HepG2 (cell line): ENCODE results near the gene DMPK. TPM values are rescaled to one million over a fixed set of nuclear protein-coding genes. Genes with fewer than 3 reads are reported as not detected.

Source experiments
- ATF1 ChIP-seq: IDR thresholded peaks from 2 replicates; pipeline ENCODE4 v1.6.1; 2016; ENCODE audit warnings: mild to moderate bottlenecking, control low read depth
- ATF7 ChIP-seq, 2 experiments: fragments of 450-650 bp in 1 of 2; sonication (generic) in 1 of 2; formaldehyde crosslinking in 1 of 2; IDR thresholded peaks; 2 replicates each; pipeline versions ENCODE4 v1.4.0 to v1.6.1; 2016 to 2020; ENCODE audit warnings: antibody characterized with exemption in 1 of 2, mild to moderate bottlenecking in 1 of 2, missing genetic modification reagents in 1 of 2
- CEBPG ChIP-seq: IDR thresholded peaks from 2 replicates; pipeline ENCODE4 v1.6.1; 2016
- FIP1L1 ChIP-seq: fragments of 200-400 bp; formaldehyde crosslinking; IDR thresholded peaks from 2 replicates; pipeline ENCODE4 v1.6.1; 2018; ENCODE audit warnings: low read depth, mild to moderate bottlenecking, low read length, moderate library complexity, borderline replicate concordance; ENCODE audit not compliant: insufficient read depth
- HCFC1 ChIP-seq: fragments of 150-350 bp; IDR thresholded peaks from 2 replicates; pipeline ENCODE4 v1.6.1; 2014; ENCODE audit warnings: low read depth, low read length
- ISL2 ChIP-seq: sonication (generic); formaldehyde crosslinking; IDR thresholded peaks from 2 replicates; pipeline ENCODE4 v1.5.0; 2020; ENCODE audit warnings: missing genetic modification reagents
- ISX ChIP-seq: sonication (generic); formaldehyde crosslinking; conservative IDR thresholded peaks from 2 replicates; pipeline ENCODE4 v1.5.0; 2020; ENCODE audit warnings: missing genetic modification reagents
- KDM3A ChIP-seq: IDR thresholded peaks from 2 replicates; pipeline ENCODE4 v1.6.1; 2018; ENCODE audit warnings: low read depth, missing compliant biosample characterization
- MAFF ChIP-seq: IDR thresholded peaks from 2 replicates; pipeline ENCODE4 v1.6.1; 2011; ENCODE audit warnings: low read depth, low read length, improper control_type of control experiment
- MYC ChIP-seq: sonication (generic); formaldehyde crosslinking; IDR thresholded peaks from 2 replicates; pipeline ENCODE4 v1.9.0; 2021; ENCODE audit warnings: missing genetic modification reagents, borderline replicate concordance
- NCOA5 ChIP-seq: sonication (generic); formaldehyde crosslinking; IDR thresholded peaks from 2 replicates; pipeline ENCODE4 v1.4.0; 2020; ENCODE audit warnings: missing genetic modification reagents
- NFE2L1 ChIP-seq: sonication (generic); formaldehyde crosslinking; IDR thresholded peaks from 2 replicates; pipeline ENCODE4 v1.4.0; 2020; ENCODE audit warnings: missing genetic modification reagents, mild to moderate bottlenecking, borderline replicate concordance
- NFKB2 ChIP-seq: sonication (generic); formaldehyde crosslinking; IDR thresholded peaks from 2 replicates; pipeline ENCODE4 v1.4.0; 2020; ENCODE audit warnings: missing genetic modification reagents, borderline replicate concordance
- PAWR ChIP-seq: sonication (generic); formaldehyde crosslinking; IDR thresholded peaks from 2 replicates; pipeline ENCODE4 v1.4.0; 2020; ENCODE audit warnings: missing genetic modification reagents, mild to moderate bottlenecking, borderline replicate concordance
- PHF5A ChIP-seq: IDR thresholded peaks from one replicate; pipeline ENCODE4 v1.6.1; 2018; ENCODE audit warnings: low read depth, missing genetic modification reagents; ENCODE audit not compliant: unreplicated experiment
- RFX3 ChIP-seq: IDR thresholded peaks from 2 replicates; pipeline ENCODE4 v1.6.1; 2016; ENCODE audit warnings: missing biosample characterization, missing genetic modification reagents
- ZBTB21 ChIP-seq: sonication (generic); formaldehyde crosslinking; IDR thresholded peaks from 2 replicates; pipeline ENCODE4 v1.4.0; 2020; ENCODE audit warnings: missing genetic modification reagents
- ZBTB38 ChIP-seq: sonication (generic); formaldehyde crosslinking; IDR thresholded peaks from 2 replicates; pipeline ENCODE4 v1.5.1; 2020; ENCODE audit warnings: mild to moderate bottlenecking, missing genetic modification reagents
- ZFYVE20 ChIP-seq: sonication (generic); formaldehyde crosslinking; IDR thresholded peaks from 2 replicates; pipeline ENCODE4 v1.8.0; 2023; ENCODE audit warnings: low read depth, mild to moderate bottlenecking, moderate library complexity, missing genetic modification reagents, borderline replicate concordance
- ZNF20 ChIP-seq: sonication (generic); formaldehyde crosslinking; IDR thresholded peaks from 2 replicates; pipeline ENCODE4 v1.4.0; 2020; ENCODE audit warnings: mild to moderate bottlenecking, moderate library complexity, missing genetic modification reagents
- ZNF296 ChIP-seq: sonication (generic); formaldehyde crosslinking; conservative IDR thresholded peaks from 2 replicates; pipeline ENCODE4 v1.5.0; 2020; ENCODE audit warnings: mild to moderate bottlenecking, missing genetic modification reagents
- ZNF30 ChIP-seq: sonication (generic); formaldehyde crosslinking; IDR thresholded peaks from 2 replicates; pipeline ENCODE4 v1.5.0; 2020; ENCODE audit warnings: mild to moderate bottlenecking, missing genetic modification reagents
- ZNF441 ChIP-seq: sonication (generic); formaldehyde crosslinking; IDR thresholded peaks from 2 replicates; pipeline ENCODE4 v1.7.0; 2021; ENCODE audit warnings: missing genetic modification reagents, borderline replicate concordance
- ZNF496 ChIP-seq: sonication (generic); formaldehyde crosslinking; IDR thresholded peaks from 2 replicates; pipeline ENCODE4 v1.8.1; 2023; ENCODE audit warnings: mild to moderate bottlenecking, moderate library complexity, missing genetic modification reagents; ENCODE audit not compliant: insufficient replicate concordance
- ZNF589 ChIP-seq: sonication (generic); formaldehyde crosslinking; conservative IDR thresholded peaks from 2 replicates; pipeline ENCODE4 v1.8.0; 2022; ENCODE audit warnings: mild to moderate bottlenecking, moderate library complexity, missing genetic modification reagents
- ZNF644 ChIP-seq: IDR thresholded peaks from 2 replicates; pipeline ENCODE4 v1.6.1; 2016; ENCODE audit warnings: low read depth
- ZNF879 ChIP-seq: sonication (generic); formaldehyde crosslinking; IDR thresholded peaks from 2 replicates; pipeline ENCODE4 v1.8.1; 2023; ENCODE audit warnings: missing genetic modification reagents
- polyA plus RNA-seq, 8 experiments: library from polyadenylated mRNA; depleted of rRNA in 3 of 8; stranded (reverse) in 7 of 8; unstranded in 1 of 8; fragments of >200 nt; fragmentation: Illumina TruSeq in 4 of 8; extraction: Trizol in 4 of 8; gene quantifications; 2 replicates each; pipeline versions ENCODE4 v1.2.1 to v1.2.3, GENCODE V29; 2011 to 2016; ENCODE audit warnings: low read depth in 4 of 8, missing spikeins in 1 of 8, mixed read lengths in 1 of 8; ENCODE audit not compliant: insufficient read depth in 1 of 8
- total RNA-seq, 5 experiments: library from RNA; depleted of rRNA; stranded (reverse); fragments of >200 nt; fragmentation: Illumina TruSeq; extraction: Trizol; gene quantifications; 2 replicates each; pipeline ENCODE4 v1.2.3, GENCODE V29; 2016; ENCODE audit warnings: low read depth in 1 of 5
- TF ChIP-seq, protein P1 (sequence below): sonication (generic); formaldehyde crosslinking; IDR thresholded peaks from 2 replicates; pipeline ENCODE4 v1.4.0; 2020; ENCODE audit warnings: missing genetic modification reagents
- TF ChIP-seq, protein P2 (sequence below): IDR thresholded peaks from 2 replicates; pipeline ENCODE4 v1.6.1; 2016; ENCODE audit warnings: low read depth, control low read depth

Gene DMPK
- total and polyA plus RNA-seq, 2 of the 13 experiments (the other 11 are each of a cell fraction or from before 2014, with no cell fraction given): 5.3 to 8.8 TPM

DNA sequence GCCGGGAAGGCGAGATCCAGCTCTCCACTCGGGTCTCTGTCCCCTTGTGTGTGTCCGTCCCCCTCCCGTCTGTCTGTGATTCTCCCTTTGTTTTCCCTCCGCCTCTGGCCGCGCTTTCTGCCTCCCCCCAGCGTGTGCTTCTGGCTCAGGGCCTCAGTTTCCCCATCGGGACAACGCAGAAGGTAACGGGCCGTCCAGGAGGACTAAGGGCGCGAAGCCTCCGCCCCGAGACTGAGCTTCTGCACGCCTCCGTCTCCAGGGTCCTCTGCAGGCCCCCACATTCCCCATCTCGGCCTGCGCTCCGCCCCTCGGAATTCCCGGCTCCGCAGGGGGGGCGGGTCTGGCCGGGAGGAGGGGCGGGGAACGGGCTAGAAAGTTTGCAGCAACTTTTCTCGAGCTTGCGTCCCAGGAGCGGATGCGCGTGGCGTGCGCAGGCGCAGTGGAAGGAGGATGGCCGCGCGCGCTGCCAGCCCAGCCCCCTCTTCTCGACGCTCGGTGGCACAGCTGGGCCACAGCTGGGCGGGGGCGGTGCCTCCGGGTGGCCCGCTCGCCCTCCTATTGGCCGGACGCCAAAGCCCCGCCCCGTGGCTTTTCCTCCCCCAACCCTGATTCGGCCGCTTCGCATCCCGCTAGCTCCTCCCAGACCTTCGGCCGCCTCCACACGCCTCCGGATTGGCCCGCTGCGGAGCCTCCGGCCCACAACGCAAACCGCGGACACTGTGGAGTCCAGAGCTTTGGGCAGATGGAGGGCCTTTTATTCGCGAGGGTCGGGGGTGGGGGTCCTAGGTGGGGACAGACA lies 13.1 kb downstream of the DMPK start, which contains the start of gene SIX5 (continued):
- no peak for TF ChIP-seq PAWR
- peak; percentile 64; the same call in 1 of the 2 replicates for TF ChIP-seq ZNF296 (CRISPR knock-in tag)
- no peak for TF ChIP-seq ATF7 (IDR thresholded peaks at IDR 0.05)
- no peak; the same call in 1 of the 2 replicates for TF ChIP-seq ATF7 (CRISPR knock-in tag; IDR thresholded peaks at IDR 0.05)
- no peak for TF ChIP-seq ZNF496
- no peak for TF ChIP-seq NCOA5 (CRISPR knock-in tag)
- TF ChIP-seq MAFF: no peak
- peak; percentile 72 for TF ChIP-seq CEBPG
- TF ChIP-seq MYC (CRISPR knock-in tag): peak; percentile 69
- TF ChIP-seq ZNF30 (CRISPR knock-in tag): no peak
- peak; percentile 67 for TF ChIP-seq ISL2 (CRISPR knock-in tag)
- no peak for TF ChIP-seq RFX3
- TF ChIP-seq, protein P1, sequence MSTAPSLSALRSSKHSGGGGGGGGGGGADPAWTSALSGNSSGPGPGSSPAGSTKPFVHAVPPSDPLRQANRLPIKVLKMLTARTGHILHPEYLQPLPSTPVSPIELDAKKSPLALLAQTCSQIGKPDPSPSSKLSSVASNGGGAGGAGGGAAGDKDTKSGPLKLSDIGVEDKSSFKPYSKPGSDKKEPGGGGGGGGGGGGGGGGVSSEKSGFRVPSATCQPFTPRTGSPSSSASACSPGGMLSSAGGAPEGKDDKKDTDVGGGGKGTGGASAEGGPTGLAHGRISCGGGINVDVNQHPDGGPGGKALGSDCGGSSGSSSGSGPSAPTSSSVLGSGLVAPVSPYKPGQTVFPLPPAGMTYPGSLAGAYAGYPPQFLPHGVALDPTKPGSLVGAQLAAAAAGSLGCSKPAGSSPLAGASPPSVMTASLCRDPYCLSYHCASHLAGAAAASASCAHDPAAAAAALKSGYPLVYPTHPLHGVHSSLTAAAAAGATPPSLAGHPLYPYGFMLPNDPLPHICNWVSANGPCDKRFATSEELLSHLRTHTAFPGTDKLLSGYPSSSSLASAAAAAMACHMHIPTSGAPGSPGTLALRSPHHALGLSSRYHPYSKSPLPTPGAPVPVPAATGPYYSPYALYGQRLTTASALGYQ: peak; percentile 64
- no peak for TF ChIP-seq ATF1
- peak; percentile 36; the same call in 1 of the 2 replicates for TF ChIP-seq HCFC1
- TF ChIP-seq NFE2L1 (CRISPR knock-in tag): no peak
- TF ChIP-seq KDM3A (CRISPR knock-in tag): no peak; the same call in 1 of the 2 replicates
- no peak for TF ChIP-seq ZBTB21 (CRISPR knock-in tag)
- TF ChIP-seq FIP1L1: no peak
- peak; percentile 88 for TF ChIP-seq PHF5A (CRISPR knock-in tag)
- no peak for TF ChIP-seq ZNF879 (CRISPR knock-in tag)
- peak; percentile 79; the same call in 1 of the 2 replicates for TF ChIP-seq NFKB2 (CRISPR knock-in tag)
- TF ChIP-seq, protein P2, sequence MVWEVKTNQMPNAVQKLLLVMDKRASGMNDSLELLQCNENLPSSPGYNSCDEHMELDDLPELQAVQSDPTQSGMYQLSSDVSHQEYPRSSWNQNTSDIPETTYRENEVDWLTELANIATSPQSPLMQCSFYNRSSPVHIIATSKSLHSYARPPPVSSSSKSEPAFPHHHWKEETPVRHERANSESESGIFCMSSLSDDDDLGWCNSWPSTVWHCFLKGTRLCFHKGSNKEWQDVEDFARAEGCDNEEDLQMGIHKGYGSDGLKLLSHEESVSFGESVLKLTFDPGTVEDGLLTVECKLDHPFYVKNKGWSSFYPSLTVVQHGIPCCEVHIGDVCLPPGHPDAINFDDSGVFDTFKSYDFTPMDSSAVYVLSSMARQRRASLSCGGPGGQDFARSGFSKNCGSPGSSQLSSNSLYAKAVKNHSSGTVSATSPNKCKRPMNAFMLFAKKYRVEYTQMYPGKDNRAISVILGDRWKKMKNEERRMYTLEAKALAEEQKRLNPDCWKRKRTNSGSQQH (CRISPR knock-in tag): peak; percentile 30; the same call in 1 of the 2 replicates
- TF ChIP-seq ZNF441 (CRISPR knock-in tag): no peak; the same call in 1 of the 2 replicates
- peak; percentile 45; the same call in 1 of the 2 replicates for TF ChIP-seq ZNF589
- TF ChIP-seq ZNF644: no peak
- TF ChIP-seq ZBTB38 (CRISPR knock-in tag): peak; percentile 44; the same call in 1 of the 2 replicates
- no peak for TF ChIP-seq ZFYVE20 (CRISPR knock-in tag)
- no peak for TF ChIP-seq ZNF20
- no peak for TF ChIP-seq ISX (CRISPR knock-in tag)
